Measurements from ENCODE around the gene C4orf50.
"Not testable (repeated sequence)": the region's sequence is repeated elsewhere in the genome, so short reads cannot be mapped to it uniquely, and the experiment has no call there.

The C4orf50 gene

GRCh38 chr4:6017800-6018199, 431 bp downstream of the C4orf50 start:
- no peak for DNase-seq

- DNase-seq = no peak
These were observed 1.2 kb downstream of the C4orf50 start for GRCh38 chr4:6017030-6017429.

GRCh38 chr4:6013564-6013963, 4.7 kb downstream of the C4orf50 start:
- DNase-seq = no peak

- no peak for DNase-seq
These were observed 6.0 kb downstream of the C4orf50 start for GRCh38 chr4:6012200-6012599.

GRCh38 chr4:6011686-6012085, 6.5 kb downstream of the C4orf50 start:
- DNase-seq = peak in 31 of 56 donors; percentile 3 to 68 (median 37)

- DNase-seq = no peak
These were observed 7.0 kb downstream of the C4orf50 start for GRCh38 chr4:6011271-6011671.

GRCh38 chr4:6010789-6011188, 7.4 kb downstream of the C4orf50 start:
- no peak for DNase-seq

GRCh38 chr4:6009452-6009851, 8.8 kb downstream of the C4orf50 start:
- no peak for DNase-seq

- DNase-seq = no peak
These were observed 9.4 kb downstream of the C4orf50 start for GRCh38 chr4:6008766-6009385.

- no peak for DNase-seq
These were observed 10.1 kb downstream of the C4orf50 start for GRCh38 chr4:6008092-6008551.

GRCh38 chr4:6005175-6005574, 13.1 kb downstream of the C4orf50 start:
- no peak for DNase-seq

- not testable (repeated sequence) for DNase-seq
These were observed 14.7 kb downstream of the C4orf50 start for GRCh38 chr4:6003485-6003884.

- DNase-seq = no peak
These were observed 15.3 kb downstream of the C4orf50 start for GRCh38 chr4:6002926-6003325.

GRCh38 chr4:6002492-6002833, 15.8 kb downstream of the C4orf50 start:
- DNase-seq = no peak

- no peak for DNase-seq
These were observed 16.3 kb downstream of the C4orf50 start for GRCh38 chr4:6001680-6002491.

- no peak for DNase-seq
These were observed 18.3 kb downstream of the C4orf50 start for GRCh38 chr4:5999830-6000365.

GRCh38 chr4:5999356-5999755, 18.9 kb downstream of the C4orf50 start:
- DNase-seq = no peak

GRCh38 chr4:5998333-5998936, 19.8 kb downstream of the C4orf50 start:
- peak in 44 of 56 donors; percentile 18 to 84 (median 42) for DNase-seq

- DNase-seq = no peak
These were observed 21.6 kb downstream of the C4orf50 start for GRCh38 chr4:5996641-5997040.

GRCh38 chr4:5995901-5996623, 22.2 kb downstream of the C4orf50 start:
- no peak for DNase-seq

Data from amygdala (tissue), 56 donors.